Keratinocyte (primary cell): Measurements from ENCODE around the gene KREMEN1. TPM values are rescaled to one million over a fixed set of nuclear protein-coding genes. Genes with fewer than 3 reads are reported as not detected.

Source experiments
- DNase-seq: peaks from one replicate; pipeline ENCODE4 v3.0.0-alpha.2; 2011; ENCODE audit warnings: low read depth, missing footprints, low spot score
- FAIRE-seq: peaks from 2 replicates; lab custom pipeline; 2011; peaks lifted over from hg19 to GRCh38; lab: Jason Lieb, UNC
- H2AFZ ChIP-seq: 2 replicates; pipeline ENCODE4 v1.6.0; 2012; ENCODE audit warnings: low read length, control low read depth, inconsistent platforms; ENCODE audit not compliant: control insufficient read depth
- H3K27ac ChIP-seq: 2 replicates; pipeline ENCODE4 v1.5.1; 2011; ENCODE audit warnings: low read length; ENCODE audit not compliant: control insufficient read depth, insufficient read depth
- H3K27me3 ChIP-seq: 3 replicates; pipeline ENCODE4 v1.6.0; 2011; ENCODE audit warnings: low read length; ENCODE audit not compliant: control insufficient read depth, insufficient read depth; ENCODE audit errors: extremely low read depth
- H3K36me3 ChIP-seq, 2 experiments: 2 replicates in 1 of 2; 3 replicates in 1 of 2; pipeline ENCODE4 v1.5.1; 2011; ENCODE audit warnings: low read length in 2 of 2, mild to moderate bottlenecking in 1 of 2; ENCODE audit not compliant: control insufficient read depth in 2 of 2, insufficient read depth in 2 of 2; ENCODE audit errors: extremely low read depth in 1 of 2
- H3K4me1 ChIP-seq: 3 replicates; pipeline ENCODE4 v1.5.1; 2011; ENCODE audit warnings: low read length; ENCODE audit not compliant: control insufficient read depth, insufficient read depth; ENCODE audit errors: extremely low read depth
- H3K4me2 ChIP-seq: 3 replicates; pipeline ENCODE4 v1.6.0; 2011; ENCODE audit warnings: low read depth, low read length; ENCODE audit not compliant: control insufficient read depth, insufficient read depth; ENCODE audit errors: extremely low read depth
- H3K4me3 ChIP-seq, 3 experiments: fragments of 200-600 bp in 1 of 3; sonication (generic) in 1 of 3; 2 replicates in 2 of 3; 3 replicates in 1 of 3; pipeline ENCODE4 v1.5.1; 2011 to 2016; ENCODE audit warnings: low read length in 3 of 3, mild to moderate bottlenecking in 3 of 3, control low read depth in 2 of 3, inconsistent platforms in 1 of 3, low read depth in 1 of 3, mixed read lengths in 1 of 3, mixed run types in 1 of 3, moderate library complexity in 1 of 3; ENCODE audit not compliant: control insufficient read depth in 2 of 3, insufficient read depth in 2 of 3; ENCODE audit errors: extremely low read depth in 1 of 3
- H3K79me2 ChIP-seq: 2 replicates; pipeline ENCODE4 v1.6.0; 2012; ENCODE audit warnings: low read length; ENCODE audit not compliant: control insufficient read depth, insufficient read depth
- H3K9ac ChIP-seq: 3 replicates; pipeline ENCODE4 v1.6.0; 2011; ENCODE audit warnings: low read length; ENCODE audit not compliant: control insufficient read depth, insufficient read depth; ENCODE audit errors: extremely low read depth
- H3K9me1 ChIP-seq: 3 replicates; pipeline ENCODE4 v1.6.0; 2011; ENCODE audit warnings: low read length; ENCODE audit not compliant: control insufficient read depth, insufficient read depth; ENCODE audit errors: extremely low read depth
- H3K9me3 ChIP-seq: 2 replicates; pipeline ENCODE4 v1.5.1; 2012; ENCODE audit warnings: low read depth, low read length; ENCODE audit not compliant: control insufficient read depth
- H4K20me1 ChIP-seq: 3 replicates; pipeline ENCODE4 v1.6.0; 2011; ENCODE audit warnings: low read length; ENCODE audit not compliant: control insufficient read depth, insufficient read depth; ENCODE audit errors: extremely low read depth
- CTCF ChIP-seq, 3 experiments: IDR thresholded peaks in 1 of 3; conservative IDR thresholded peaks in 1 of 3; optimal IDR thresholded peaks in 1 of 3; 2 replicates in 2 of 3; 3 replicates in 1 of 3; pipeline versions ENCODE3 to v1.5.1; 2011; ENCODE audit warnings: low read length in 3 of 3, mild to moderate bottlenecking in 3 of 3, moderate library complexity in 2 of 3, control low read depth in 1 of 3, inconsistent platforms in 1 of 3; ENCODE audit not compliant: insufficient read depth in 2 of 3; ENCODE audit errors: extremely low read depth in 1 of 3
- EZH2 ChIP-seq: IDR thresholded peaks from one replicate; pipeline ENCODE4 v1.6.1; 2012; ENCODE audit warnings: inconsistent platforms, mild to moderate bottlenecking, low read length, moderate library complexity
- dilution Hi-C: fragments of 300-500 bp; cut with MboI; formaldehyde crosslinking; loops from one replicate; pipeline ENCODE4 v1.7.0; 2020; ENCODE audit warnings: low sequenced_read_pairs; ENCODE audit not compliant: extremely low pct_ligation_motif_present
- polyA plus RNA-seq, 5 experiments: library from polyadenylated mRNA; depleted of rRNA in 3 of 5; stranded (reverse) in 3 of 5; stranded (forward) in 1 of 5; unstranded in 1 of 5; fragments of >200 nt; gene quantifications; 1 replicate in 1 of 5; 2 replicates in 3 of 5; 3 replicates in 1 of 5; pipeline versions ENCODE4 v1.2.1 to v1.2.3, GENCODE V29; 2011 to 2012; ENCODE audit warnings: missing spikeins in 2 of 5, low read depth in 1 of 5, low replicate concordance in 1 of 5

The KREMEN1 gene
- polyA plus RNA-seq, 1 donor (not counting 4 experiments of a cell fraction or from before 2014, with no cell fraction given), result 6.8 TPM

- dilution Hi-C loops, result no loop called here
- FAIRE-seq, result peak; percentile 66
- H3K36me3 ChIP-seq, result no peaks in the 10 kb centered on the region
- H3K27ac ChIP-seq, result no peak overlapping the region
- no peak for DNase-seq
- no peak overlapping the region for H3K4me3 ChIP-seq
- no peak overlapping the region for H3K4me2 ChIP-seq
- no peaks in the 10 kb centered on the region for H3K4me1 ChIP-seq
- no peak for TF ChIP-seq EZH2
- TF ChIP-seq CTCF (optimal IDR thresholded peaks at IDR 0.05 in 1 of 3, IDR thresholded peaks at IDR 0.05 in 1 of 3, conservative IDR thresholded peaks at IDR 0.05 in 1 of 3; ENCODE audit: extremely low read depth in 1 of 3, insufficient read depth in 2 of 3, low read length in 3 of 3), result no peak
- no peaks in the 10 kb centered on the region for H3K27me3 ChIP-seq
- H3K79me2 ChIP-seq, result no peaks in the 10 kb centered on the region
- H4K20me1 ChIP-seq, result no peaks in the 10 kb centered on the region
- H3K9ac ChIP-seq, result no peak overlapping the region
- H3K9me3 ChIP-seq, result no peaks in the 10 kb centered on the region
- no peak overlapping the region for H2AFZ ChIP-seq
- H3K9me1 ChIP-seq, result no peaks in the 10 kb centered on the region
Measured at GRCh38 chr22:29062286-29062821, 10.5 kb upstream of the KREMEN1 start.

DNA sequence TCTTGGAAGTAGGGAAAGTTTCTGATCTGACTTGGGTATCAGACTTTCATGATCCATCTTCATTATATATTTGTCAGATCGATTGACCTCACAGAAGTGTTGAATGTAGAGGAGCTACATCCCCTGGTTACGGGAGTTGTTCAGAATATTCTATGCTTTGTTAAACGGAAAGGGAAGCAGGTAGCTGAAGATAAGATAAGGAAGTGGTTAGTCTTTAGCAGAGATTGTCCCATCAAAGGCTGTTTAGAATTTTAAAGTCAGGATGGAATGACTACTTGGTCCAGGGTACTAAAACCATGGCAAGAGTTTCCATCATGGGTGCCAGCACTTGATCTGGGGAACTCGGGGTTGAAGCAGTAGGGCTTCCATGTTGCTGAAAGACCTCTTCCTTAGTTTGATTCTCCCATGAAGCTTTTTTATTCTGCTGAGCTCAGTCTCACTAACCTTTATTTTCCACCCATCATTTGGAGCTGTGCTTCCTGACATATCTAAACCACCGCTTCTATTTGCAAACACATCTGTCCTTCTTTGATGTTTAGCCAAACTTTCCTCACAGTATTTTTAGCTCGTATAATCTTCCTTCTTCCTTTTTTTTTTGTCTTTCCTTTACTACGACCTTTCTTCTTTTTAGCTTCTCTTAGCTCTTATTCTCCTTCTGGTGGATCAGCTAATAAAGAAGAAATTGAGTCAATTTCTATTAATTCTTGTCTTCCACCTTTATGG lies 7.2 kb upstream of the KREMEN1 start:
- Histone ChIP-seq H3K36me3 (no peaks in the 10 kb centered on the region), H3K4me3 (no peak overlapping the region), H3K79me2 (no peaks in the 10 kb centered on the region), H3K9ac (no peak overlapping the region), H3K4me2 (no peak overlapping the region), H2AFZ (no peak overlapping the region), H3K4me1 (peaks cover 2% of the 10 kb centered on the region), H3K9me1 (no peaks in the 10 kb centered on the region), H3K9me3 (no peaks in the 10 kb centered on the region), H3K27me3 (no peaks in the 10 kb centered on the region), H4K20me1 (no peaks in the 10 kb centered on the region), H3K27ac (no peak overlapping the region)
- no peak for TF ChIP-seq EZH2
- TF ChIP-seq CTCF (optimal IDR thresholded peaks at IDR 0.05 in 1 of 3, IDR thresholded peaks at IDR 0.05 in 1 of 3, conservative IDR thresholded peaks at IDR 0.05 in 1 of 3; ENCODE audit: extremely low read depth in 1 of 3, insufficient read depth in 2 of 3, low read length in 3 of 3), result no peak
- dilution Hi-C loops, result no loop called here
- FAIRE-seq (no peak), DNase-seq (no peak)
